DMS53 treated with DMSO at 0.1 percent for 48 hours (cell line): ENCODE measurements around the gene MED12L.

Experiments
- DNase-seq: peaks from one replicate; lab custom pipeline; 2025; ENCODE audit not compliant: unreplicated experiment; lab: John Stamatoyannopoulos, UW

Gene MED12L

GRCh38 chr3:151440940-151441339, 355.5 kb downstream of the MED12L start:
- no peak for DNase-seq

GRCh38 chr3:151443583-151443982, 358.1 kb downstream of the MED12L start:
- DNase-seq = no peak

- no peak for DNase-seq
Measured at GRCh38 chr3:151445273-151446001, 360.0 kb downstream of the MED12L start.

GRCh38 chr3:151446002-151446340, 360.5 kb downstream of the MED12L start:
- DNase-seq = no peak

GRCh38 chr3:151452368-151452767, 366.9 kb downstream of the MED12L start:
- DNase-seq = no peak

- no peak for DNase-seq
Measured at GRCh38 chr3:151452841-151453240, 367.4 kb downstream of the MED12L start.

- no peak for DNase-seq
Measured at GRCh38 chr3:151456065-151456464, 370.6 kb downstream of the MED12L start.

- DNase-seq = no peak
Measured at GRCh38 chr3:151459358-151459757, 373.9 kb downstream of the MED12L start.

- DNase-seq = no peak
Measured at GRCh38 chr3:151460228-151460627, 374.8 kb downstream of the MED12L start.

GRCh38 chr3:151460774-151461450, 375.4 kb downstream of the MED12L start, which contains the start of gene IGSF10:
IGSF10 (minus strand) TSS chr3:151461061; CDS start chr3:151458709, 2,352 bp downstream.
- peak; percentile 24 for DNase-seq

- no peak for DNase-seq
Measured at GRCh38 chr3:151462278-151462780, 376.9 kb downstream of the MED12L start.

- no peak for DNase-seq
Measured at GRCh38 chr3:151462991-151463390, 377.5 kb downstream of the MED12L start.

GRCh38 chr3:151467069-151467468, 381.6 kb downstream of the MED12L start:
- no peak for DNase-seq

GRCh38 chr3:151468284-151468917, 382.9 kb downstream of the MED12L start:
- DNase-seq = peak; percentile 65

GRCh38 chr3:151476344-151477018, 391.0 kb downstream of the MED12L start:
- no peak for DNase-seq

- DNase-seq = no peak
Measured at GRCh38 chr3:151477591-151478334, 392.3 kb downstream of the MED12L start.

GRCh38 chr3:151478335-151478697, 392.9 kb downstream of the MED12L start:
- no peak for DNase-seq

GRCh38 chr3:151479452-151479851, 394.0 kb downstream of the MED12L start:
- no peak for DNase-seq

GRCh38 chr3:151480492-151480891, 395.0 kb downstream of the MED12L start:
- DNase-seq = no peak

- DNase-seq = no peak
Measured at GRCh38 chr3:151483488-151483887, 398.0 kb downstream of the MED12L start.
